ENCODE results near the gene CEACAM18.
"Not testable (repeated sequence)": the region's sequence is repeated elsewhere in the genome, so short reads cannot be mapped to it uniquely, and the experiment has no call there.

Gene CEACAM18

DNA sequence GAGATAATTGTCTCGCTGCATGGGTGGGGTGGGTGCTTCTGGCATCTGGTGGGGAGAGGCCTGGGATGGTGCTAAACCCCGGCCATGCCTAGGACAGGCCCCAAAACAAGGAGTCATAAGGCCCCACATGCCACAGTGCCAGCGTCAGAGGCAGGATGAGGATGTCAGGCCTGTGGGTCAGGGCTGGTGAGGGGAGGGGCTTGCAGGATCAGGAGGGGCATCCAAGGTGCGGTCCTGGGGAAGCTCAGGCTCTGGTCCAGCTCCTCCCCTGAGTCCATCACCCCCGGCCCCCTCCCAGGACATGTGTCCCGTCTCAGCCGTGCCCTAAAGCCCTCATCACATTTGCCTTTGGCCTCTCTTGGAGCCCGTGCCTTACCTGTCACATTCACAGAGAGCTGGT lies 22.6 kb downstream of the CEACAM18 start:
- DNase-seq = not testable (repeated sequence)

DNA sequence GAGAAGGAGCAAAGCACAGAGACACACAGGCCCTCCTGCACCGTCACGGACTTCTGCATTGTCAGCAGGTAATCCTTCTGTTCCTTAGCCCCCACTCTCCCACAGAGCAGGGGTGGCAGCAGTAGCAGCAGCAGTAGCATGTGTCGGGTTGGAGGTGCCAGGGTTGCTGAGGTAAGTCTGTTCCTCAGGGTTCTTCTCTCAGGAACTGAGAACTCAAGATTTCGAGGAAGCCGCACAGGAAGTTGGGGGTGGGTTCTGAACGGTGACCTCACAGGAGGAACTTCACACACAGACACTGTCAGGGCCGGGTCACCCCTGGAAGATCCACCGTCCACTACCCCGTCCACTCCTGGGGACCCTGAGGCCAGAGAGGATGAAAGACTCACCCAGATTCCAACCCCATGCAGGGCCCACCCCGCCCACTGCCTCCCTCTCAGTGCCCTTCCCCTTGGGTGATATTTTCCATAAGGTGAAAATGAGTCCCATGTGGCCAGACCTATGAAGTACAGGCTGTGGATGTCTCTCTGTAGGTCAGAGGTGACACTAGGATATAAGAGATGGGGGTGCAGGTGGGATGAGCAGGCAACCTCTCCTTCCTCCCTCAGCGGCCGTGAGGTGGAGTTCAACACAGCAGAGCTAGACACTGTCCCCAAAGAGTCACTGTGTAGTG lies 23.4 kb downstream of the CEACAM18 start, which contains the start of gene SIGLEC12:
TSS of gene SIGLEC12 (minus strand) at position 207 of the 670 bp plus-strand sequence. CDS start at position 140, 67 bp downstream.
- DNase-seq = no peak

DNA sequence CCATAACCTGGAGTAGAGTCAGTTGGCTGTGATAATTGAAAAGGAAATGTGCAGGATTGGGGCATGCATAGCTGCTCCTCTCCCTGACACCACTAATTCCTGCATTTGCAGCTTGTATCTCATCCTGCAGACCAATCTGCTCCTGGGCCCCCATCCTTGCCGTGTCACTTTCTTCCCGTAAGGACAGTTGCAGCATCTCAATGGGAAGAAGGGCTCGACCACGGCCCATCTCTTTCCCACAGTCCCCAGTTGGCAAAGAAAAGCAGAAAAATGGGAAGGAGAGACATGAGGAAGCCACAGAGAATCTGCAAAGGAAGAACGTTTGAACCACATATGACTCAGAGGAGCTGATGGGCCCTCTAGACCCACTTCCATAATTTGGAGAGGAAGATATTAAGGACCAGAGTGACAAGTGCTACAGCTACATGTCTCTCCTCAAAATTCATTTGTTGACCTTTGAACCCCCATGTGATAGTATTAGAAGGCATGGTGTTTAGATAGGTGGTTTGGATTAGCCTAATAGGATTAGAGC lies 25.0 kb downstream of the CEACAM18 start:
- no peak for DNase-seq

DNA sequence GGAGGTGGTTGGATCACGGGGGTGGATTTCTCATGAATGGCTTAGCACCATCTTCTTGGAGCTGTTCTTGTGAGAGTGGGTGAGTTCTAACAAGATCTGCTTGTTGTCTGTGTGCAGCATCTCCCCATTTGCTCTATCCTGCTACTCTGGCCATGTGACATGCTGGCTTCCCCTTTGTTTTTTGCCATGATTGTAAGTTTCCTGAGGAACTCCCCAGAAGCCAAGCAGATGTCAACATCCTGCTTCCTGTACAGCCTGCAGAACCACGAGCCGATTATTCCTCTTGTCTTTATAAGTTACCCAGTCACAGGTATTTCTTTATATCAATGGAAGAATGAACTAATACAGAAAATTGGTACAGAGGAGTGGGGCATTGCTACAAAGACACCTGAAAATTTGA lies 25.6 kb downstream of the CEACAM18 start:
- DNase-seq = no peak

DNA sequence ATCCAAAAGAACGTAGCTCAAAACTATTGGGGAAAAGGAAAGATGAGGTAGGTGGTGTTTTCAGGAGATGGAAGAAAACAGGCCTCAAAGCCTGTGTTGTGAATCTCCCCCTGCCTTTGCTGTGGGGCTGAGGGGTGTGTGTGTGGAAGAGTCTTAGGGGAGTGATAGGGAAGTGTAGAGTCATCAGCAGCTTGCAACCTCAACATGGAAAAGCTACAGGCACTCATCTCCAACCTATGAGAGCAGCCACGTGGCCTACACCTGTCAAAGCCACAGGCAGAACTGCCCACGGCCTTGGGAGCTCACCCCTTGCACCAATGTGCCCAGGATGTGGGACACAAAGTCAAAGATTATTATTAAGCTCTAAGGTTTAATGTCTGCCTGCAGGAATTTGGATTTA lies 27.6 kb downstream of the CEACAM18 start:
- no peak for DNase-seq

DNA sequence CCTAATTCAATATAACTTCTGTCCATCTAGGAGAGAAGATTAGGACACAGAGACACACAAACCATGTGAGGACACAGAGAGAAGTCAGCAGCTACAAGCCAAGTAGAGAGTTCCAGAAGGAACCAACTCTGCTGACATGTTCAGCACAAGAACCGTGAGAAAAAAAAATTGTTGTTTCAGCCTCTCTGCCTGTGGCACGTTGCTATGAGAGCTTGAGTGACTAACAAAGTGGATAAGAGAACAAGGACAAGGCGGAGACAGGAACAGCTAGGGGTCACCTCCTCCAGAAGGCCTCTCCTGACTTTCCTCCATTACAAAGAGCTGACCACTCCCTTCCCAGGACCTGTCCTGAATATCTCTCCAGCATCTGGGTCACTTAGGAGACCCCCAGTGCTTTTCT lies 28.9 kb downstream of the CEACAM18 start:
- DNase-seq = no peak

DNA sequence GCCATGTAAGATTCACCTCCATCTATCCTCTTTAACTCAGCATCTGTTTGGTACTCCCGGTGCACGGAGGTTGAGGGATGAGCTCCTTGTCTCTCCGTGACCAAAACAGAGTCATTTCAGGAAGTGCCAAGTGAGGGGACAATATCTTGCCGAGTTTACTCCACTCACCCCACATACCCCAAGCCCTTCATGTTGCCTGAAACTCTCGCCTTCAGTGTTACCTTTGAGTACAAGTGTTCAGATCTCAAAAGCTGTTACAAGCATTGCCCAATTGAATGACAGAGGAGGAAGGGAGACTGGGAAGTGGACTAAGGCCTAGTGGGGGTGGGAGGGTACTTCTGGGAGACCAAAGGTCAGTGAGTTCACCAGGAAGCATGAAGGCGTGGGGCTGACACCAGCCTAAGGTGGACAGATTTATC lies 29.3 kb downstream of the CEACAM18 start:
- no peak for DNase-seq

DNA sequence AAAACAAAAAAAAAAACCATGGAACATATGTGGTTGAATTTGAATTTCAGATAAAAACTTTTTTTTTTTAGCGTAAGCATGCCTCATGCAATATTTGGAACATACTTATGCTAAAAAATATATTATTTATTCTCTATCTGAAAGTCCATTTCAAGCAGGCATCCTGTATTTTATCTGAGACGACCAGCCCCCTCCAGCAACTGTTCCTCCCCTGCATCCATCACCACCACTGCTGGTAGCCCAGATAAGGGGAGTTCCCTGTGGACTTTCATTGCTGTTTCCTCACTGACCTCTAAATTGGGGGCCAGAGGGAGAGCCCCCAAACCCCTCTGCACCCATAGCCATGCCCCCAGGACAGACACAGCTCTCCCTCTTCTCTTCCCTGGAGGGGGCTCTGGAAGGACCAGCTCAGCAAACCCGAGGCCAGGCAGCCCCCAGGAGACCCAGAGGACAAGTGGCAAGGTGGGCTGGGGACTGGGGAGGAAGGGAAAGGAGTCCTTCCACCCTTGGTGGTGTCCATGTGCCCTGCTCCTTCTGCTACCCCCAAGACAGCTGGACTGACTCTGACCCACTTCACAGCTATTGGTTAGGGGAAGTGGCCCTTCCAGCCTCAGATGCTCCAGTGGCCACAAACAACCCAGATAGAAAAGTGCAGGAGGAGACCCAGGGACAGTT lies 29.9 kb downstream of the CEACAM18 start:
- DNase-seq = no peak

DNA sequence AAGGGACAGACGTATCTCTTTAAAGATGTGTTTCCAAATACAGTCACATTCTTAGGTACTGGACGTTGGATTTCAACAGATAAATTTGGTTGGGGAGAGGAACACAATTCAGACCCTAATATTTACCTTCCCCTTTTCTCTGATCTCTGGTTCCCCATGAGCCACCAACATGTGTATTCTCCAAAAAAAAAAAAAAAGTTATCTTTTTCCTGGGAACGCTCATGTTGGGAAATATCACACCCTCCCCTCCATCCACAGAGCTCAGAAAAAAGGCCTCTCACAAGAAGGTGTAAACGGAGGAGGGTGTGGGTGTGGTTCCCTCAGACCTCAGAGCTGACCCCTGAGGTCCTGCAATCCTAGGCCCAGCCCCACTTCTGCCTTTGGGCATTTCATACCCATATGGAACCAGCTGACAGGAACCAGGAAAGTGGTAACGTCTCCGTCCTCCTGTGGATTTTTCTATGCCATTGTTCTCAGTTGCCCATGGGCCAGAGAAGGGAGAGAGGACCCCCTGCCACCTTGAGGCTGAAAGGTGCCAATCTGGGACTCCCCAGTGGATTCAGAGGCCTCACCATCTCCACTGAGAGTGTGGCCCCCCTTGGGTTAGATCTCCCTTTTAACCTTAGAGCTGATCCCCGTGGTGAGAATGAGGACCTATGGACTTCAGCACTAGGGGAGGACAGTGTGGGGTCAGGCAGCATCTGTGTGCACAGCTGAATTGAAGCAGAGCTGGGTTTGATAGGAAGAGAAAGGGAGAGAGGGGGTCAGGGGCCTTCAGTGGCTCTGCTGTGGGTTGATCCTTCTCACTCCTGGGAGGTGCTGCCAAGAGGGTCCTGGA lies 31.7 kb downstream of the CEACAM18 start:
- DNase-seq = no peak

DNA sequence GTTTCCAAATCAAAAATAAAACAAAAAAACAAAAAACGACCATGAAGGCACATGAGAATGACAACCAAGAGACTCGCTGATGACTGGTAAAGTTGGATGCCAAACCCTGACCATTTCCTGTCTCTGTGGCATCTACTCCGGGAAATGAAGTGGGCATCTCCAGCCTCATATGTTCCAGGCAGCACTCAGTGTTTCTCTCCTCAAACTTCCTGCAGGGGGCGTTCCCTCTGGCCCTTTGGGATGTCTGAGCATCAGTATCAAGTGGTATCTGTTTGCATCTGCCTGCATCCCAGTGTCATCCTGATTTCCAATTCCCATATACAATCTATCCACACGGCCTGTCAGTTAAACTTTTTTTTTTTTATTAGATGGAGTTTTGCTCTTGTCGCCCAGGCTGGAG lies 33.0 kb downstream of the CEACAM18 start:
- no peak for DNase-seq

DNA sequence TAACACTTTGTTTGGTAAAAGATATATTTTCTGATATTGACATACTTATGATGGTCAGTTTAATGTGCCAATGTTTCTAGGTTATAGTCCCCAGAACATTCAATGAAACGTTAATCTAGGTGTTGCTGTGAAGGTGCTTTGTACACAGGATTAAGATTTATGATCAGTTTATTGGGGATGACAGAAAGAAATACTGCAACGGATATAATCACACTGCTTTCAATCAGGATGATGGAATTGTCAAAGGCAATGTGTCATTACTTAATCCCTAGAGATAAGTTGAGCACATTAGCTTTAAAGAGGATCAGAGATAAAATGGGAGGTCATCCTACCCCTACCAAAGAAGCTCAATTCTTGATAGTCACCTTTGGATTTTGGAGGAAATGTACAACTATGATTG lies 35.6 kb downstream of the CEACAM18 start:
- no peak for DNase-seq

DNA sequence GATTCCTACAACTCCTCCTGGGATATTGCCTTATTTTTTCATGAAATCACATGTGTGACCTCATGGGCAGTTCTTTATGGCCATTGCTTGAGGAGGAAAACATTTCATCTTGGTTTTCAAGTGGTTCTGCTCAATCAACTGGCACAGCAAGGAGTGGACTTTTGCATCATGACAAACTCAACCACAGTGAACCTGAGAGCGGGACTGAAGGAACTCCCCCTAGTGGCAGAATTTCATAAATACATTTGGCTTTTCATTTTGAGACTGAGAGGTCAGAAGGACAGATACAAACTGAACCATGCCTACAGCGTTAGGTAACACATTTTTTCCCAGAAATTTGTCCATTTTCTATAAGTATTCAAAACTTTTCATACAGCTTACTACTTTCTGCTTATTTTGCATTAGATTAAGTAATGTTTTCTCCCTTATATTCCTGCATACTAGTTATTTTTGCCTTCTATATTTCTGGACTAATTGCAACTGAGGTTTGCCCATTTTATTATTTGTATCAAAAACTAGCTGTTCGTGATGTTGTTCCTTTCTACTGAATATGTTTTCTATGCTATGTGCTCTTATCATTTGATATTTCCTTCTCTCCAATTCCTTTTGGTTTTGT lies 36.6 kb downstream of the CEACAM18 start:
- no peak for DNase-seq

DNA sequence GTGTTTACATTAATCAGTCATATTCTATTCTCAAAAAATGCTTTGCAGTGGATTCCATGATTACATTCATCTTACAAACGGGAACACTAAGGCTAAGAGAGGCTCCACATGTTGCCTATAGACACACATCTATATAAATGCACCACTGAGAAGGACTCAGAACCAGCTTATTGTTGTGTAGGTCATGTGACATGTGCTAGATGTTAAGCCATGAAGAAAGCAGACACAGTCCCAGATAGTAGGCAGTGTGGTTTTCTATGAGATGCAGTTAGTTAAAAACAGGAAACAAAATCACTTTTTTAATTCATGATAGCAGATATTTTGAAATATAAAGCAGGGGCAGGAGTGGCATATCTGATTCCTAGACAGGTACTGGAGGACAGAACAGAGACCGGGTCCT lies 42.4 kb downstream of the CEACAM18 start:
- DNase-seq = no peak

DNA sequence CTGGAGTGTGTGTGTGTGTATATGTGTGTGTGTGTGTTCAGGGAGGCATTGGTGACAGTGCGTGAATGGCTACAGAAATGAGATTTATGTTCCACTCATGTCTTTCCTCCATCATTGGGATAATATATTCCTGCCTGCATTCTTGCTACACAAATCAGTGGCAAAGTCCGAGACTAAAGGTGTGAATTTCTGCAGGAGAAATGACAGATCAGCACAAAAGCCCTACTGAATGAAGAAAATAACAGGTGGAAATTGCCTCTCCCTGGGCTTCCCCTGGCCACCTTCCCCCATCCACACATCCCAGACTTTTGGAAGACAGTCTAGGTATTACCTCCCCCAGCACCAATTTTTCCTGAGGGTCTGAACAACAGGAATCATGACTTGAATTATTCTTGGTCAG lies 43.0 kb downstream of the CEACAM18 start:
- no peak for DNase-seq

DNA sequence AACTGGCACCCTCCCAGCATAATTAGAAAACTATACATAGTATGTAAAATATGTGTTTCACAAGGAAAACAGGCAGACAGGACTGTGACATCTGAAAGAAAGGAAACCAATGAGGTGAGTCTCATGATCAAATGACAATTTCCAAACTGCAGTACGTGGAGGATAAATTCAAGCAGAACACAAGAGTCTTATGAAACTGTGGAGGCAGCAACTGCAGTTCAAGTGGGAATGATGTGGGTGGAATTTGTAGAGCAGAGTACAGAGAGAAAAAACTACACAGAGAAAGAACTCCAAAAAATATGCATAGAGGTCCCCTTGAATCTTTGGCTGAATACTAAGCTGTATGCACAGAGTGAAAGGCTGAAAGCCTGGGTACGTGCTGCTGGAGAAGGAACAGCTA lies 43.4 kb downstream of the CEACAM18 start:
- no peak for DNase-seq

DNA sequence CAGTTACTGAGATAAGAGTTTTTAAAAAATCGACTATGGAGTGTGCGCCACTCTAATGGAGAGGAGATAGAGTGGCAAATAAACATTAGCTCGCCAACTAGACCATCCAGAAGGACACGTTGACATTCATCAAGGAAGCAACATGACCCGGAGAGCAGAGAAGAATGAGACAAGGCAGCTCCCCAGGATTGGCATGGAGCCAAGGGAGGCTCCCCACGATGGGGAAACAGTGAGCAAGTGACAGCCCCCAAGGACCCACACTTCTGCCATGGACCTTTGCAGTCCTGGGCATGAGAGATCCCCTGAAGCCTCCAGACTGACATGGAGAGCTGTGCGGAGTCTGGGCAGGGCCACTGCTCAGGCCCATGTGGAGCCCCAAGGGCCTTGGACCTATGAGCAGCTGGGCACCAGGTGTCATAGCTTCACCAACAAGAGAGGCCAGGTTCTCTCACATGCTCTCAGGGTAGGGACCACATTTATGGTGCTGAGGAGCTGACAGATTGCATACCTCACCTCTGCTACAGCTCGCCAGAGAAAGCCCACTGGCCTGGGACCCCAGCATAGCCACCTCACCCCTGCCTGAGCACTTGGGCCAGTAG lies 46.4 kb downstream of the CEACAM18 start:
- DNase-seq = no peak

DNA sequence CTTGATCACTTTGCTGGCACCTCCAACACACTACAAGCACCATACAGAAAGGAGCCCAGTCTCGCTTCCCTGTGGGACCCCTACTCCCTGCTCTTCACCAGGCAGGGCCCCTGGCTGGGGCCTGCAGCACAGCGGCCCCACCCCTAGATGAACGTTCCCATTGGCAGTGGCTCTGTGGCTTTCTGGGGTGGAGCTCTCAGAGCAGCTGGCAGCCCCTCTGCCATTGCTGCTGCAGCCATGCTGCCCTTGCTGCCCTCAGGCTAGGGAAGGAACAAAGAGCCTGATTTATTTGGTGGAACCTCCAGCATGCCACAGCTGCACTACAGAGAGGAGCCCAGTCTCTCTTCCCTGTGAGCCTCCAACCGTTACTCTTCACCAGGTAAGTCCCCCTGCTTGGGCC lies 47.3 kb downstream of the CEACAM18 start:
- no peak for DNase-seq

DNA sequence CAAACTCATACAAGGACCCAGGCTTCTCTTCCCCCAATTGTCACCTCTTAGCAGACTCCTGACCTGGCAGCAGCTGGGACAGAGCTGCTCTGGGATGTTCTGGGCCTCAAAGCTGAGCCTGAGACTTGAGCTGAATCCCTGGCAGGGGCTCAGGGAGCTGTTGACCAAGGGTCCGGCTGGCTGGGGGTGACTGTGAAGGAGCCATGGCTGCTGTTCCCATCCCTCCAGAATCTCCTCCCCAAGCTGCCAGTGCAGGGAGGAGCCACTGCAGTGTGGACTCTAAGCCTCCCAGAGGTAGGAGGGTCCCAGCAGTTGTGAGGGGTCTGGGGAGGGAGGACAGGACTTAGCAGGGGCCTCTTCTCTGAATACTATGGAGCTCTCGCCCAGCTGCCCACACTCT lies 51.0 kb downstream of the CEACAM18 start:
- DNase-seq = no peak

DNA sequence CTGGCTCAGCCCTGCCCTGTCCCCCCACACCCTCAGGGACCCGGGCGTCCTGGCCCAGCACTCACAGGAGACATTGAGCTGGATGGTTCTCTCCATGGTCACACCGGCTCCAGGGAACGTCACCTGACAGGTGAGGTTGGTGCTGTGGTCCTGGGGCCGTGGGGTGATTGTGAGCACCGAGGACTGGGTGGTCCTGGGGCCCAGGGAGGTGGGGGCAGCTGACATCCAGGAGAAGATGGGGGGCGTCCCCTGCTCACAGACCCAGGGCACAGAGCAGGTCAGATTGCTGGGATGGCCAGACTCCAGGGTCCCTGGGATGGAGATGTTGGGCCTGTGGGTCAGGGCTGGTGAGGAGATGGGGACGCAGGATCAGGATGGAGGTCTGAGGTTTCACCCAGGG lies 52.3 kb downstream of the CEACAM18 start:
- no peak for DNase-seq

DNA sequence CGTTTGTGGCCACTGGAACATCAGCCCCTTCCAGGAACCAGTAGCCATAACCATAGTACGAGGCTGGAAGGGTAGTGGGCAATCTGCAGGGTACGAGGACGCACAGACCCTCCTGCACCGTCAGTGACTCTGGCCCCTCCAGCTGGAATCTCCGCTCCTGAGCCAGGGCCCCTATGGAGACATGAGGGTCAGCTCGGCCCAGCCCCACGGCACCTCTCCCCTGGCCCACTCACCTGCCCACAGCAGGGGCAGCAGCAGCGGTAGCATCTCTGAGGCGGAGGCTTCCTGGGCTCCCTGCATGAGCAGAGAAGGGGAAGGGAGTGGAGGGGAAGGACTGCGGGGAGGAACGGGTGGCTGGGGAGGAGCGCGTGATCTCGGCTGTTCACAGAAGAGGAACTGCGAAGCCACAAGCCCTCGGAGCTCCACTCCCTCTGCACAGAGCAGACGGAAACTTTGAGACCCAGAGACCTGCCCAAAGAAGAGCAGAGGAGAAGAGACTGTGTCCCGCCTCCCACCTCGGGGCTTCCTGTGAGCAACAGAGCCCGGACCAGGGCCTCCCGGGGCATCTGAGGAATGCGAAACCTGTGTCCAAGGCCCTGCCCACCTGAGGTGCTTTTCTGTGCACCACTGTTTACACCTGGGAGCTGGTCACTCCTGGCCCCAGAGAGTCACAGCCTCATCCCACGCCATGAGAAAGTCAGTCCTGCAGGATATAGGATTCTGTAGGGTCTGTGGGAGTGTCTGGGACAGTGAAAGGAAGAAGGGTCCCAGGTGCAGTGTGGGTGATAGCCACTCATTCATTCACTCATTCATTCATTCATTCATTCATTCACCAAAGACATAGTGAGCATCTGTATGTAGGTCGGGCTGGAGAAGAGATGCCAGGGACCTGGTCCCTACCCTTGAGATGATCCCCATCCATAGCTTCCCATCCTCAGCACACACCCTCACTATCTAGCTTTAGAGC lies 53.3 kb downstream of the CEACAM18 start, which contains the start of gene SIGLEC6:
TSS of gene SIGLEC6 (minus strand) at position 322 of the 967 bp plus-strand sequence. CDS start at position 300, 22 bp downstream.
- DNase-seq = no peak

DNA sequence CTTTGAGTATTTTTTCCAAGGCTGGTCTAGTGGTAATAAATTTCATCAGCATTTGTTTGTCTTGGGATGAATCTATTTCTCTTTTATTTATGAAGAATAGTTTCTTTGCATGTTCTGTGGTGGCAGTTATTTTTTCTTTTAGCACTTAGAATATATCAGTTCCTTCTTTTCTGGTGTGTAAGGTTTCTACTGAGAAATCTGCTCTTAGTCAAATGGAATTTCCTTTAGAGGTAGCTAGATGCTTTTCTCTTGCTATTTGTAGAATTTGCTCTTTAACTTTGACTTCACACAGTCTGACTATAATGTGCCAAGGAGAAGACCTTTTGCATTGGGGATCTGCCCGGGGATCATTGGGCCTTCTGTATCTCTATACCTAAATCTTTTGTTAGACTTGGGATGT lies 57.2 kb downstream of the CEACAM18 start:
- DNase-seq = no peak

All from cortex of kidney (tissue), 1 donor.